ENCODE results near the gene GMPPB.

The GMPPB gene

DNA sequence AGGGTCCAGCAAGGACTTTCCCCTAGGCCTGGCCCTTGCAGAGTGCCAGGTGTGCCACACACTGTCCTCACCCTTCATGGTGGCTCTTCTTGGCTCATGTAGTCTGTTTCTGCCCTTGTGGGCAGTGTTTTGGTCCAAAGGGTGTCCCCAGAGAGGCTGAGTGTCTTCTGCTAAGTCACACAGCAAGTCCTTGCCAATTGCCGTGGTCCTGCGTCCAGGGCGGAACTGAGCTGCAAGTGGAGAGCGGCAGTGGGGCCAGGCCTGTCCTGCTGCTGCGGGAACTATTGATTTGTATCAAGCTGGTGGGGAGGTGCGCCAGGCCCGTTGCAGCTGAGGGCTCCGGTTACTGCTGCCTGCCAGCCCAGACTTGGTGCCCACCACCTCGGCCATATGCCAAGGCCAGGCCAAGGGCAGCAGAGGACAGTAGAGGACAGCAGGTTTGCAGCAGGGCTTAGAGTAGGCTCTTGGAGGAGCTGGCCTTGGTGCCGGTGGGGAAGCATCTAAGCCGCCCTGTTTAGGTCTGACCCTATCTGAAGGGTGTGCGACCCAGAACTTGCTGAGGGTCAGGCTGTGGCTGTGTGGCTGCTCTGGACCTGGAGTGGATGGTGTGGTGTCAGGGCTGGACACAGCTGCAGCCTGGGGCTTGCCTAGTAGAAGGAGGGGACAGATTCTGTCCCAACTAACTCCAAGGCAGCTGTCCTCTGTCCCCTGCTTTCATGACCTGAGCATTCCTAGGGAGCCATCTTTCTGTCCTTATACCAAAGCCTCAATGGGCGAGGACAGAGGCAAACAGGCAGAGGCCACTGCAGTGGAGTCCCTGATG lies 8.8 kb downstream of the GMPPB start:
- TF ChIP-seq, protein P1, sequence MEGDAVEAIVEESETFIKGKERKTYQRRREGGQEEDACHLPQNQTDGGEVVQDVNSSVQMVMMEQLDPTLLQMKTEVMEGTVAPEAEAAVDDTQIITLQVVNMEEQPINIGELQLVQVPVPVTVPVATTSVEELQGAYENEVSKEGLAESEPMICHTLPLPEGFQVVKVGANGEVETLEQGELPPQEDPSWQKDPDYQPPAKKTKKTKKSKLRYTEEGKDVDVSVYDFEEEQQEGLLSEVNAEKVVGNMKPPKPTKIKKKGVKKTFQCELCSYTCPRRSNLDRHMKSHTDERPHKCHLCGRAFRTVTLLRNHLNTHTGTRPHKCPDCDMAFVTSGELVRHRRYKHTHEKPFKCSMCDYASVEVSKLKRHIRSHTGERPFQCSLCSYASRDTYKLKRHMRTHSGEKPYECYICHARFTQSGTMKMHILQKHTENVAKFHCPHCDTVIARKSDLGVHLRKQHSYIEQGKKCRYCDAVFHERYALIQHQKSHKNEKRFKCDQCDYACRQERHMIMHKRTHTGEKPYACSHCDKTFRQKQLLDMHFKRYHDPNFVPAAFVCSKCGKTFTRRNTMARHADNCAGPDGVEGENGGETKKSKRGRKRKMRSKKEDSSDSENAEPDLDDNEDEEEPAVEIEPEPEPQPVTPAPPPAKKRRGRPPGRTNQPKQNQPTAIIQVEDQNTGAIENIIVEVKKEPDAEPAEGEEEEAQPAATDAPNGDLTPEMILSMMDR (IDR thresholded peaks at IDR 0.05; ENCODE audit: insufficient read depth, low read depth, low read length, missing control alignments), result no peak
- DNase-seq (ENCODE audit: low read depth), result no peak
- no peak overlapping the region for H3K4me3 ChIP-seq (ENCODE audit: low read length)

DNA sequence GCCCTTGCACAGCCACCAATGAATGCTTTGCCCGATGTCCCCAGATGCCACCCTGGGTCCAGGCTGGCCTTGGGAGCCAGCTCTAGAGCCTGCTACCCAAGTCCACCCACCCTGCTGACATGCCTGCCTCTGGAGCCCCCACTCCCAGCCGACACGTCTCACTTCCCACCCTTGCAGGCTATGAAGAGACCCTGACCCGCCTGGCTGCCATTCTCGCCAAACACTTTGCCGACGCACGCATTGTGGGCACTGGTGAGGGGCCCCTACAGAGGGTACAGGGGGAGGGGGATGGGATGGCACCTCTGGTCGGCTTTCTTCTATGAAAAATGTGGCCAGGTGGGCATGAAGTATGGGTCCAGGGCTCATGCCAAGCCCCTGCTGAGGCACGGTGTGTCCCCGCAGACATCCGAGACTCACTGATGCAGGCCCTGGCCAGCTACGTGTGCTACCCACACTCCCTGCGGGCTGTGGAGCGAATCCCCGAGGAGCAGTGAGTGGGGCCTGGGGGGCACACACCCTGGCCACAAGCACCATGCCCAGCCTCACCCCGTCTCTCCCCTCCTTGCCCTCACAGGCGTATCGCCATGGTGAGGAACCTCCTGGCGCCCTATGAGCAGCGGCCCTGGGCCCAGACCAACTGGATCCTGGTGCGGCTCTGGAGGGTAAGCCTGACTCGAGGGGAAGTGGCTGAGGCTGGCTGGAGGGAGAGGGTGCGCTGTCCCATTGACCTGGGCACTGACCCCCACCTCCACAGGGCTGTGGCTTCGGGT lies 10.2 kb downstream of the GMPPB start:
- no peak for DNase-seq (ENCODE audit: low read depth)
- TF ChIP-seq, protein P1 (IDR thresholded peaks at IDR 0.05; ENCODE audit: insufficient read depth, low read depth, low read length, missing control alignments), result no peak
- no peak overlapping the region for H3K4me3 ChIP-seq (ENCODE audit: low read length)

DNA sequence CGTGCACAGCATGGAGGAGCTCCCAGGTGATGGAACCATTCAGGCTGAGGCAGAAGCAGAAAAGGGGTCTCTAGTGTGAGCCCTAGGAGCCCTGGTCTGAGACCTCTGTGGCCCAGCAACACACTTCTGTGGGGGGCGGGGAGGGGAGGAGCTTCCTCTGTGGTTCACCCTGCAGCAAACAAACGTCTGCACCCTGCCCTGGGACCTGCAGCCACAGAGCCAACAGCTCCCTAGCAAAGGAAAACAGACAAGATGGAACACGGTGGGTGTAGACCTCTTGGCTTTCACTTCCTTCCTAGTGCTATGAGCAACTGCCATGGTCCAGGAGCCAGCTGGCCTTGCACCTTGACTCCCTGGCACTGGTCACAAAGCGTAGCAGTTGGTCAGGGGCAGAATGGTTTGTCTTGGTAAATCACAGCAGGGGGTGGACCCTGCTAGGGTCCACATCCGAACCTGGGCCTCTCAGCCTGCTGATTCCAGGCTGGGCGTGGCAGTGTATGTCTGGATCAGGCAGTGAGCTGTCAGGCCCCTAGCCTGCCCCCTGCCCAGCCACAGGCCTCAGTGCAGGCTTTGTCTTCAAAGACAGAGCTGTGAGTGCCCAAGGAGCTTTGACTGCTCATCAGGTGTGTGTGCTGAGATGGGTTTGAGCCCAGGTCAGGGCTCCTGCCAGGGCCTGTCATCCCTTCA lies 11.0 kb downstream of the GMPPB start:
- no peak overlapping the region for H3K4me3 ChIP-seq (ENCODE audit: low read length)
- TF ChIP-seq, protein P1 (IDR thresholded peaks at IDR 0.05; ENCODE audit: insufficient read depth, low read depth, low read length, missing control alignments), result no peak
- no peak for DNase-seq (ENCODE audit: low read depth)

DNA sequence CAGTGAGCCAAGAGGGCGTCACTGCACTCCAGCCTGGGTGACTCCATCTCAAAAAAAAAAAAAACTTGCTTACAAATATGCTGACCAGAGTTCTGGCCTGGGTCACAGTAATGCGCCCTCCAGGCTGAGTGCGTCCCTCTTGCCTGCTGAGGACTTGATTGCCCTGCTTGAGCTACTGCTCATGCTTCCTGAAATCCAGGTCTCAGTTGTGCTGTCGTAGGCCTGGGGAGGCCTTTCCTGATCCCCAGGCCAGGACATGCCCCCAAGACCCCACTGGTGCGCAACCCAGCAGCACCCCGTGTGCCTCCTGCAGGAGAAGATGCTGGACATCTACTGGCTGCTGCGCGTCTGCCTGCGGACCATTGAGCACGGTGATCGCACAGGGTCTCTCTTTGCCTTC lies 11.6 kb downstream of the GMPPB start:
- TF ChIP-seq, protein P1 (IDR thresholded peaks at IDR 0.05; ENCODE audit: insufficient read depth, low read depth, low read length, missing control alignments), result no peak
- no peak for DNase-seq (ENCODE audit: low read depth)
- H3K4me3 ChIP-seq (ENCODE audit: low read length), result no peak overlapping the region

DNA sequence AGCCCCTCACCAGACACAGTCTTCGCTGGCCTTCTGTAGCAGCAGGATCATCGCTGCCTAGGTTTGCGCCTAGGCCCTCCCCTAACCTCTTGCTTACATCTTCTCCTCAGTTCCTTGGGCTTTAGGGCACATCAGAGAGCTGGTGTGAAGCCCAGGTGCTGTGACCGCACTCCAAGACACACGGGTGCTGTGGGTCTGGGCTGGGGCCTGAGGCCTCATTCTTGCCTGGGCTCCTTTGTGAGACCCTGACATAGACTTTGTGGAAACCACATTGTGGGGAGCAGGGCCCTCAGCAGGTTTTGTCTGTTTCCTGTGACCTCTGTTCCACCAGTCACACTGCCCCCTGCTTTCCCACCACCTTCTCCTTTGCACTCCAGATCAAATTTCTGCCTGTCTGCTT lies 12.3 kb downstream of the GMPPB start:
- no peak for DNase-seq (ENCODE audit: low read depth)
- H3K4me3 ChIP-seq (ENCODE audit: low read length), result no peak overlapping the region

DNA sequence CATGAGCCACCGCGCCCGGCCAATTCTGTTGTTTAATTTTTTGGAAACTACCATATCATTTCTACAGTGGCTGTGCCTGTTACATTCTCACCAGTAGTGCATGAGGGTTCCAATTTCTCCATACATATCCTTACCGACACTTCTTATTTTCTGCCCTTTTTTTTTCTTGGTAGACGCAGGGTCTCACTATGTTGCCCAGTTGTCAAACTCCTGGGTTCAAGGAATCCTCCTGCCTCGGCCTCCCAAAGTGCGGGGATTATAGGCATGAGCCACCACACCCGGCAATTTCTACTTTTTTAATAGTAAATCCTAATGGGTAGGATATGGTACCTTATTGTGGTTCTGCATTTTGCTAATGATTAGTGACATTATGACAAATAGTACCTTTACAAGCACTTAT lies 13.9 kb downstream of the GMPPB start:
- TF ChIP-seq, protein P1 (IDR thresholded peaks at IDR 0.05; ENCODE audit: insufficient read depth, low read depth, low read length, missing control alignments), result no peak
- DNase-seq (ENCODE audit: low read depth), result no peak
- no peak overlapping the region for H3K4me3 ChIP-seq (ENCODE audit: low read length)

More for the DNA sequence above, 12.3 kb downstream of the GMPPB start:
- TF ChIP-seq, protein P1 (IDR thresholded peaks at IDR 0.05; ENCODE audit: insufficient read depth, low read depth, low read length, missing control alignments), result no peak

Data from epithelial cell of esophagus (primary cell).